Muscle layer of duodenum (tissue), 2 donors: Measurements from ENCODE around the gene ZXDC.

Source experiments
- H3K27ac ChIP-seq: one replicate; pipeline ENCODE4 v1.7.0; 2013; ENCODE audit warnings: mild to moderate bottlenecking, low read length
- H3K27me3 ChIP-seq: one replicate; pipeline ENCODE4 v1.7.0; 2013; ENCODE audit warnings: low read depth, mild to moderate bottlenecking, control low read depth, low read length
- H3K36me3 ChIP-seq, 2 donors: one replicate each; pipeline ENCODE4 v1.7.0; 2013; ENCODE audit warnings: low read length in 2 of 2, control low read depth in 1 of 2, mild to moderate bottlenecking in 1 of 2; ENCODE audit not compliant: insufficient read depth in 2 of 2, control insufficient read depth in 1 of 2
- H3K4me1 ChIP-seq, 2 donors: one replicate each; pipeline ENCODE4 v1.7.0; 2013; ENCODE audit warnings: low read length in 2 of 2, mild to moderate bottlenecking in 2 of 2, control low read depth in 1 of 2, moderate library complexity in 1 of 2; ENCODE audit not compliant: insufficient read depth in 2 of 2, control insufficient read depth in 1 of 2
- H3K4me3 ChIP-seq, 2 donors: one replicate each; pipeline ENCODE4 v1.7.0; 2013; ENCODE audit warnings: low read length in 2 of 2, low read depth in 1 of 2, mild to moderate bottlenecking in 1 of 2
- H3K9me3 ChIP-seq, 2 donors: one replicate each; pipeline ENCODE4 v1.7.0; 2013; ENCODE audit warnings: low read length in 2 of 2, control low read depth in 1 of 2, mild to moderate bottlenecking in 1 of 2; ENCODE audit not compliant: control insufficient read depth in 1 of 2
- donor health status: healthy.

The ZXDC gene

GRCh38 chr3:126417515-126417914 is 58.2 kb downstream of the ZXDC start:
- Histone ChIP-seq H3K4me3 (no peak overlapping the region), H3K9me3 (no peaks in the 10 kb centered on the region), H3K4me1 (no peaks in the 10 kb centered on the region), H3K27ac (no peak overlapping the region), H3K27me3 (no peaks in the 10 kb centered on the region), H3K36me3 (no peaks in the 10 kb centered on the region)

- no peaks in the 10 kb centered on the region for H3K9me3 ChIP-seq
- H3K27ac ChIP-seq = no peak overlapping the region
- H3K36me3 ChIP-seq = no peaks in the 10 kb centered on the region
- no peaks in the 10 kb centered on the region for H3K4me1 ChIP-seq
- H3K27me3 ChIP-seq = no peaks in the 10 kb centered on the region
- no peak overlapping the region for H3K4me3 ChIP-seq
These were observed 58.7 kb downstream of the ZXDC start for GRCh38 chr3:126416943-126417342.

- no peak overlapping the region for H3K27ac ChIP-seq
- H3K9me3 ChIP-seq = no peaks in the 10 kb centered on the region
- H3K27me3 ChIP-seq = no peaks in the 10 kb centered on the region
- H3K36me3 ChIP-seq = no peaks in the 10 kb centered on the region
- no peak overlapping the region for H3K4me3 ChIP-seq
- no peaks in the 10 kb centered on the region for H3K4me1 ChIP-seq
These were observed 59.8 kb downstream of the ZXDC start for GRCh38 chr3:126415661-126416591.

GRCh38 chr3:126414961-126415660 is 60.6 kb downstream of the ZXDC start:
- Histone ChIP-seq H3K4me3 (no peak overlapping the region), H3K27ac (no peak overlapping the region), H3K27me3 (no peaks in the 10 kb centered on the region), H3K4me1 (no peaks in the 10 kb centered on the region), H3K9me3 (no peaks in the 10 kb centered on the region), H3K36me3 (no peaks in the 10 kb centered on the region)

GRCh38 chr3:126414406-126414805 is 61.3 kb downstream of the ZXDC start:
- Histone ChIP-seq H3K27me3 (no peaks in the 10 kb centered on the region), H3K27ac (no peak overlapping the region), H3K4me1 (no peaks in the 10 kb centered on the region), H3K4me3 (no peak overlapping the region), H3K9me3 (no peaks in the 10 kb centered on the region), H3K36me3 (no peaks in the 10 kb centered on the region)

- Histone ChIP-seq H3K27me3 (no peaks in the 10 kb centered on the region), H3K4me3 (no peak overlapping the region), H3K36me3 (no peaks in the 10 kb centered on the region), H3K27ac (no peak overlapping the region), H3K4me1 (no peaks in the 10 kb centered on the region), H3K9me3 (no peaks in the 10 kb centered on the region)
These were observed 62.0 kb downstream of the ZXDC start for GRCh38 chr3:126413693-126414080.

- Histone ChIP-seq H3K27me3 (no peaks in the 10 kb centered on the region), H3K4me3 (no peak overlapping the region), H3K9me3 (no peaks in the 10 kb centered on the region), H3K27ac (no peak overlapping the region), H3K36me3 (no peaks in the 10 kb centered on the region), H3K4me1 (no peaks in the 10 kb centered on the region)
These were observed 62.6 kb downstream of the ZXDC start for GRCh38 chr3:126412841-126413692.

- H3K27me3 ChIP-seq = no peaks in the 10 kb centered on the region
- peaks cover 0 to 7% of the 10 kb centered on the region in 2 donors for H3K9me3 ChIP-seq
- H3K36me3 ChIP-seq = no peaks in the 10 kb centered on the region
- no peak overlapping the region for H3K4me3 ChIP-seq
- no peaks in the 10 kb centered on the region for H3K4me1 ChIP-seq
- no peak overlapping the region for H3K27ac ChIP-seq
These were observed 67.6 kb downstream of the ZXDC start for GRCh38 chr3:126408099-126408498.

GRCh38 chr3:126407412-126408044 is 68.2 kb downstream of the ZXDC start:
- no peaks in the 10 kb centered on the region for H3K4me1 ChIP-seq
- H3K36me3 ChIP-seq = no peaks in the 10 kb centered on the region
- no peaks in the 10 kb centered on the region for H3K27me3 ChIP-seq
- H3K27ac ChIP-seq = no peak overlapping the region
- H3K9me3 ChIP-seq = peaks cover 0 to 7% of the 10 kb centered on the region in 2 donors
- no peak overlapping the region for H3K4me3 ChIP-seq

GRCh38 chr3:126406389-126407296 is 69.0 kb downstream of the ZXDC start:
- Histone ChIP-seq H3K36me3 (no peaks in the 10 kb centered on the region), H3K27ac (no peak overlapping the region), H3K4me1 (no peaks in the 10 kb centered on the region), H3K27me3 (no peaks in the 10 kb centered on the region), H3K4me3 (no peak overlapping the region), H3K9me3 (peaks cover 0 to 7% of the 10 kb centered on the region in 2 donors)
